Nephron progenitor cell (in vitro differentiated cells): Measurements from ENCODE around the gene FOSL1.

Experiments used
- DNase-seq: peaks from one replicate; pipeline ENCODE4 v3.0.0; 2021
- H3K27ac Mint-ChIP-seq: 2 replicates; pipeline ENCODE4 v1.8.0; 2021; ENCODE audit warnings: mild to moderate bottlenecking, moderate library complexity, mixed read lengths
- H3K27me3 Mint-ChIP-seq: 2 replicates; pipeline ENCODE4 v1.8.0; 2021; ENCODE audit warnings: mild to moderate bottlenecking, low read depth, mixed read lengths; ENCODE audit not compliant: poor library complexity
- H3K36me3 Mint-ChIP-seq: 2 replicates; pipeline ENCODE4 v1.8.0; 2021; ENCODE audit warnings: low read depth, mixed read lengths
- H3K4me1 Mint-ChIP-seq: 2 replicates; pipeline ENCODE4 v1.8.0; 2021; ENCODE audit warnings: mixed read lengths
- H3K4me3 Mint-ChIP-seq: 2 replicates; pipeline ENCODE4 v1.8.0; 2021; ENCODE audit warnings: mild to moderate bottlenecking, moderate library complexity, mixed read lengths
- H3K9me3 Mint-ChIP-seq: 2 replicates; pipeline ENCODE4 v1.8.0; 2021; ENCODE audit warnings: mild to moderate bottlenecking, moderate library complexity, mixed read lengths
- TF ChIP-seq, protein P1 (sequence below): fragments of 200-600 bp; sonication (generic); IDR thresholded peaks from 2 replicates; pipeline ENCODE4 v1.5.0; 2021; ENCODE audit warnings: antibody characterized with exemption

Gene FOSL1

GRCh38 chr11:65886826-65887722, 13.1 kb downstream of the FOSL1 start:
- peak overlapping the region; percentile 99 for H3K27ac Mint-ChIP-seq
- H3K4me1 Mint-ChIP-seq = peaks cover 53% of the 10 kb centered on the region
- peak overlapping the region; percentile 97 for H3K4me3 Mint-ChIP-seq
- TF ChIP-seq, protein P1, sequence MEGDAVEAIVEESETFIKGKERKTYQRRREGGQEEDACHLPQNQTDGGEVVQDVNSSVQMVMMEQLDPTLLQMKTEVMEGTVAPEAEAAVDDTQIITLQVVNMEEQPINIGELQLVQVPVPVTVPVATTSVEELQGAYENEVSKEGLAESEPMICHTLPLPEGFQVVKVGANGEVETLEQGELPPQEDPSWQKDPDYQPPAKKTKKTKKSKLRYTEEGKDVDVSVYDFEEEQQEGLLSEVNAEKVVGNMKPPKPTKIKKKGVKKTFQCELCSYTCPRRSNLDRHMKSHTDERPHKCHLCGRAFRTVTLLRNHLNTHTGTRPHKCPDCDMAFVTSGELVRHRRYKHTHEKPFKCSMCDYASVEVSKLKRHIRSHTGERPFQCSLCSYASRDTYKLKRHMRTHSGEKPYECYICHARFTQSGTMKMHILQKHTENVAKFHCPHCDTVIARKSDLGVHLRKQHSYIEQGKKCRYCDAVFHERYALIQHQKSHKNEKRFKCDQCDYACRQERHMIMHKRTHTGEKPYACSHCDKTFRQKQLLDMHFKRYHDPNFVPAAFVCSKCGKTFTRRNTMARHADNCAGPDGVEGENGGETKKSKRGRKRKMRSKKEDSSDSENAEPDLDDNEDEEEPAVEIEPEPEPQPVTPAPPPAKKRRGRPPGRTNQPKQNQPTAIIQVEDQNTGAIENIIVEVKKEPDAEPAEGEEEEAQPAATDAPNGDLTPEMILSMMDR = no peak
- H3K27me3 Mint-ChIP-seq = peaks cover 18% of the 10 kb centered on the region
- H3K9me3 Mint-ChIP-seq = no peaks in the 10 kb centered on the region
- no peak for DNase-seq
- peaks cover 33% of the 10 kb centered on the region for H3K36me3 Mint-ChIP-seq

- H3K4me3 Mint-ChIP-seq = peak overlapping the region; percentile 97
- H3K27ac Mint-ChIP-seq = no peak overlapping the region
- DNase-seq = no peak
These were observed 14.2 kb downstream of the FOSL1 start for GRCh38 chr11:65885808-65886536.

GRCh38 chr11:65885231-65885630, 15.0 kb downstream of the FOSL1 start:
- Mint-ChIP-seq H3K9me3 (no peaks in the 10 kb centered on the region), H3K36me3 (peaks cover 33% of the 10 kb centered on the region), H3K27ac (no peak overlapping the region), H3K4me1 (peaks cover 49% of the 10 kb centered on the region), H3K4me3 (no peak overlapping the region), H3K27me3 (peaks cover 15% of the 10 kb centered on the region)
- no peak for DNase-seq
- TF ChIP-seq, protein P1 = no peak

More at GRCh38 chr11:65885808-65886536, 14.2 kb downstream of the FOSL1 start:
- TF ChIP-seq, protein P1 = no peak
- peaks cover 17% of the 10 kb centered on the region for H3K27me3 Mint-ChIP-seq
- H3K9me3 Mint-ChIP-seq = no peaks in the 10 kb centered on the region
- H3K4me1 Mint-ChIP-seq = peaks cover 50% of the 10 kb centered on the region
- H3K36me3 Mint-ChIP-seq = peaks cover 33% of the 10 kb centered on the region

DNA sequence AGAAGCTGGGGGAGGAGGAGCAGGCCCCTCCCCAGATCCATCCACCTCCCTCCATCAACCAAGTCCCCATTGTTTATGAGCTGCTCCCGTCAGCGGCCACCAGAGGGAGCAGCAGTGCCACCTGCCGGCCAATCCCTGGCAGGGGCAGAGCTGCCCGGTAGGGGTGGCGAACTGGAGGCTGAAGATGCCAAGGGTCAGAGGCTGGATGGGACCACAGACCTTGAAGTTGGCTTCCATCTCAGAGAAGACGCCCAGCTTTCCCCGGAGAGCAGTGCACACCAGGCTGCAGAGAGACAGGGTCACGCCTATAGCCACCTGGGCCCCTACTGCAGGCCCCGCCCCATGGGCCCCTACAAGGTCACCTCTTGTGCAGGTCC, 15.5 kb downstream of the FOSL1 start:
- H3K36me3 Mint-ChIP-seq = peaks cover 33% of the 10 kb centered on the region
- peak; percentile 85 for DNase-seq
- peaks cover 10% of the 10 kb centered on the region for H3K27me3 Mint-ChIP-seq
- TF ChIP-seq, protein P1 = peak; percentile 96
- no peak overlapping the region for H3K4me3 Mint-ChIP-seq
- H3K9me3 Mint-ChIP-seq = no peaks in the 10 kb centered on the region
- H3K4me1 Mint-ChIP-seq = peaks cover 44% of the 10 kb centered on the region
- H3K27ac Mint-ChIP-seq = no peak overlapping the region

- Mint-ChIP-seq H3K4me1 (peaks cover 37% of the 10 kb centered on the region), H3K27me3 (peaks cover 4% of the 10 kb centered on the region), H3K9me3 (no peaks in the 10 kb centered on the region), H3K36me3 (peaks cover 33% of the 10 kb centered on the region), H3K27ac (no peak overlapping the region), H3K4me3 (no peak overlapping the region)
- no peak for DNase-seq
- TF ChIP-seq, protein P1 = no peak
These were observed 16.1 kb downstream of the FOSL1 start for GRCh38 chr11:65883786-65884715.
